ENCODE measurements around the gene VPS51. TPM values are rescaled to one million over a fixed set of nuclear protein-coding genes. Genes with fewer than 3 reads are reported as not detected.

Gene VPS51
- total and polyA plus RNA-seq, 10 of the 15 experiments (the other 5 are each of a cell fraction or from before 2014, with no cell fraction given): 1.5 to 279 (median 53.2) TPM

DNA sequence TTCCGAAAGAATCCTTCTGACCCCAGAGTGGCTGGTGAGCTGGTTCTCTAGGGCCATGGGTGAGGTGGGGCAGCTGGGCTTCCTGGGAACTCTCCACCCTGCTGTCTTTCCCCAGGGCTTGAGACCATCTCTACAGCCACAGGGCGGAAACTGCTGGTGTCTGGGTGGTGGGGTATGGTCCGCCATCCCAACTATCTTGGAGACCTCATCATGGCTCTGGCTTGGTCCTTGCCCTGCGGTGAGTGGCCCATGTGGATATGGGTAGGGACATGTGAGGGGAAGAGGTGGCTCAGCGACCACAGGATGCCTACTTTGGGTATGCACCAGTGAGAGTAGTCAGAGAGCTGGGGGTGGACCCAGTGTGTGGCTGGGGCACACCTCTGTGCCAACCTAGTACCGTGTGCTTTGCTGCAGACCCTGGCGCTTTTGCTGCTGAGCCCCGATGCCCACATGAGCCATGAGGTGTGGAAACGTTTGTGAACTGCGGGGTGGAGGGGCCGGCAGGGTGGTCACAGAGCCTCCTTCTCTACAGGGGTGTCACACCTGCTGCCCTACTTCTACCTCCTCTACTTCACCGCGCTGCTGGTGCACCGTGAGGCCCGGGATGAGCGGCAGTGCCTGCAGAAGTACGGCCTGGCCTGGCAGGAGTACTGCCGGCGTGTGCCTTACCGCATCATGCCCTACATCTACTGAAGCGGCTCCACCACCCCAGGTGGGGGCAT lies 19.5 kb downstream of the VPS51 start:
- Histone ChIP-seq H3K4me2 (ENCODE audit: control insufficient read depth, insufficient read depth) (peak overlapping the region; percentile 90; the same call in 1 of the 2 replicates), H3K79me2 (ENCODE audit: control insufficient read depth, insufficient read depth, low read length) (peaks cover 28% of the 10 kb centered on the region), H3K4me1 (ENCODE audit: control insufficient read depth, insufficient read depth, low read length) (peaks cover 32% of the 10 kb centered on the region), H3K27me3 (replicated peaks in 1 of 2; ENCODE audit: control insufficient read depth in 2 of 2, insufficient read depth in 2 of 2, low read length in 1 of 2) (no peaks in the 10 kb centered on the region), H3K27ac (ENCODE audit: control insufficient read depth, insufficient read depth) (no peak overlapping the region), H3K9ac (ENCODE audit: control insufficient read depth, insufficient read depth, low read length) (no peak overlapping the region), H4K20me1 (ENCODE audit: control insufficient read depth, insufficient read depth) (no peaks in the 10 kb centered on the region; the same call in 1 of the 2 replicates), H3K9me3 (replicated peaks; ENCODE audit: control insufficient read depth, insufficient read depth, low read length) (no peaks in the 10 kb centered on the region), H3K36me3 (ENCODE audit: control insufficient read depth in 2 of 2, insufficient read depth in 2 of 2, low read length in 1 of 2) (peaks cover 8 to 23% of the 10 kb centered on the region in 2 experiments), H3K4me3 (no peak overlapping the region), H2AFZ (ENCODE audit: control insufficient read depth, low read depth, low read length) (no peak overlapping the region)
- RAD21 ChIA-PET (ENCODE audit: unreplicated experiment): no interaction called here
- POLR2A ChIA-PET: interaction anchor here (0.6 kb wide), 1 partner anchor 356 kb away, joined by 3 read pairs; no protein-coding TSS in a partner anchor
- CTCF ChIA-PET: interaction anchor here (0.6 to 1.3 kb wide), 5 partner anchors 17 to 222 kb away, joined by 3 to 5 read pairs (median 3); partner anchors contain the start of genes ARL2 and PPP2R5B
- in situ Hi-C loops (cut with MboI): no loop called here
- BruUV-seq (replicated peaks): no TSS peak
- no peak for TF ChIP-seq PML (IDR thresholded peaks at IDR 0.05; ENCODE audit: low read length)
- peak; percentile 69 for TF ChIP-seq POLR2A (IDR thresholded peaks at IDR 0.05; ENCODE audit: low read depth, low read length)
- WGBS (ENCODE audit: insufficient coverage, insufficient replicate concordance, low lambda C conversion rate, missing lambda C conversion rate): 92% methylated on average over 21 of the region's 21 CpGs
- ATAC-seq (no peak), FAIRE-seq (no peak), DNase-seq (ENCODE audit: low read depth, low spot score) (no peak)
- SMC1A ChIA-PET (ENCODE audit: uncharacterized antibody, unreplicated experiment): no interaction called here
- intact Hi-C loops (cut with micrococcal nuclease; ENCODE audit: unreplicated experiment): loop anchor here (2.0 to 10.0 kb wide), 4 partner anchors 75 to 341 kb away; partner anchors contain the start of genes DPF2, SAC3D1 and SF1

DNA sequence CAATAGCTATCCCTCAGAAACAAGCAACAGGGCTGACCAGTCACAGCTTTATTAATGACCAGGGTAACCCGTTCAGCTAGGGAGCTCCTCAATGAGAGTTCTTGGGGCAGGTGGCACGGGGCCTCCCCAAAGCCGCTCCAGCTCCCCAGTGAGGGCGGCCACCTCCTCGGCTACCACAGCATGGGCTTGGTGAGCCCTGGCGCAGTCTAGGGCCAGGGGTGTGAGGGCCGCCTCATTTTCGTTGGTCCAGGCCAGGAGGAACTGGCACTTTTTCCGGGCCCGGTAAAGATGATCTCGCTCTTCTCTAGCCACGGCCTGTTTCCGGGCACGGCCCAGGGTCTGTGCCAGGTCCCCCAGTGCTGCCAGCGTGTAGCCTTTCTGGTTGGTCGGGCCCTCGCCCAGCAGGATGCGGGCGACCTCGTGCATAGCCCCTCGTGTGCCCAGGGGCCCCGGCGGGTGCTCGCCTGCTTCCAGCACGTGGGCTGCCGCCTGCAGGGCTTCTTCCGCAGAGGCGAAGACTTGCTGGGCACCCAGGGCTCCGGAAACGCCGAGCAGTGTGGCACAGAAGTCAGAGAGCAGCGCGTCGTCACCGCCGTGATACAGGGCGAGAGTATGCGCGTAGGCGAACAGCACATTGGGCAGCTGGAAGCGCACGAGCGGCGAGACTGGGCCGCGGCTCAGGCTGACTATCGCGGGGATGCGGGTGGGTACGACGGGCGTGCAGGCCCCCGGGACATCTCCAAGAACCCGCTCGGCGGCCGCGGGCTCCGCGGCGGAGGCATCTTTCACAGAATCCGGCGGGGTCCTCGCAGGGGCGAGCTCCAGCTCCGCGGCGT lies 20.6 kb downstream of the VPS51 start:
- in situ Hi-C loops (cut with MboI): no loop called here
- Histone ChIP-seq H3K27ac (ENCODE audit: control insufficient read depth, insufficient read depth) (peak overlapping the region; percentile 68), H2AFZ (ENCODE audit: control insufficient read depth, low read depth, low read length) (no peak overlapping the region; the same call in 1 of the 2 replicates), H3K9ac (ENCODE audit: control insufficient read depth, insufficient read depth, low read length) (peak overlapping the region; percentile 75), H3K27me3 (replicated peaks in 1 of 2; ENCODE audit: control insufficient read depth in 2 of 2, insufficient read depth in 2 of 2, low read length in 1 of 2) (no peaks in the 10 kb centered on the region), H3K4me3 (peak overlapping the region; percentile 76), H3K4me1 (ENCODE audit: control insufficient read depth, insufficient read depth, low read length) (peaks cover 29% of the 10 kb centered on the region), H3K36me3 (ENCODE audit: control insufficient read depth in 2 of 2, insufficient read depth in 2 of 2, low read length in 1 of 2) (peaks cover 9 to 19% of the 10 kb centered on the region in 2 experiments), H3K9me3 (replicated peaks; ENCODE audit: control insufficient read depth, insufficient read depth, low read length) (no peaks in the 10 kb centered on the region), H4K20me1 (ENCODE audit: control insufficient read depth, insufficient read depth) (no peaks in the 10 kb centered on the region; the same call in 1 of the 2 replicates), H3K79me2 (ENCODE audit: control insufficient read depth, insufficient read depth, low read length) (peaks cover 39% of the 10 kb centered on the region), H3K4me2 (ENCODE audit: control insufficient read depth, insufficient read depth) (peak overlapping the region; percentile 90)
- DNase-seq (ENCODE audit: low read depth, low spot score) (no peak), FAIRE-seq (no peak), ATAC-seq (no peak)
- BruUV-seq (replicated peaks): no TSS peak
- intact Hi-C loops (cut with micrococcal nuclease; ENCODE audit: unreplicated experiment): loop anchor here (1.0 to 10.0 kb wide), 5 partner anchors 76 to 342 kb away; partner anchors contain the start of genes DPF2, SAC3D1 and SF1
- 20% methylated on average over 67 of the region's 68 CpGs for WGBS (ENCODE audit: insufficient coverage, insufficient replicate concordance, low lambda C conversion rate, missing lambda C conversion rate)
- RAD21 ChIA-PET (ENCODE audit: unreplicated experiment): interaction anchor here (0.7 to 2.3 kb wide), 7 partner anchors 18 to 338 kb away, joined by 3 to 12 read pairs (median 5); partner anchors contain the start of genes CAPN1, SF1 and SYVN1
- CTCF ChIA-PET: interaction anchor here (0.8 to 3.5 kb wide), 17 partner anchors 13 to 338 kb away, joined by 3 to 37 read pairs (median 5); partner anchors contain the start of genes ARL2, CAPN1, PPP2R5B and SF1
- SMC1A ChIA-PET (ENCODE audit: uncharacterized antibody, unreplicated experiment): interaction anchor here (1.0 to 2.8 kb wide), 6 partner anchors 17 to 269 kb away, joined by 3 to 11 read pairs (median 7); partner anchors contain the start of genes ARL2 and SYVN1
- POLR2A ChIA-PET: interaction anchor here (1.0 to 1.5 kb wide), 4 partner anchors 9 to 66 kb away, joined by 3 to 7 read pairs (median 5); partner anchors contain the start of genes CAPN1 and SYVN1
- TF ChIP-seq, protein P1, sequence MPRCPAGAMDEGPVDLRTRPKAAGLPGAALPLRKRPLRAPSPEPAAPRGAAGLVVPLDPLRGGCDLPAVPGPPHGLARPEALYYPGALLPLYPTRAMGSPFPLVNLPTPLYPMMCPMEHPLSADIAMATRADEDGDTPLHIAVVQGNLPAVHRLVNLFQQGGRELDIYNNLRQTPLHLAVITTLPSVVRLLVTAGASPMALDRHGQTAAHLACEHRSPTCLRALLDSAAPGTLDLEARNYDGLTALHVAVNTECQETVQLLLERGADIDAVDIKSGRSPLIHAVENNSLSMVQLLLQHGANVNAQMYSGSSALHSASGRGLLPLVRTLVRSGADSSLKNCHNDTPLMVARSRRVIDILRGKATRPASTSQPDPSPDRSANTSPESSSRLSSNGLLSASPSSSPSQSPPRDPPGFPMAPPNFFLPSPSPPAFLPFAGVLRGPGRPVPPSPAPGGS (IDR thresholded peaks at IDR 0.05; ENCODE audit: borderline replicate concordance, insufficient read depth, low read depth, low read length, poor library complexity, severe bottlenecking): peak; percentile 9
- peak; percentile 0; the same call in 1 of the 2 replicates for TF ChIP-seq POLR2A (IDR thresholded peaks at IDR 0.05; ENCODE audit: low read depth, low read length)
- TF ChIP-seq CHD2 (IDR thresholded peaks at IDR 0.05; ENCODE audit: borderline replicate concordance, low read depth, low read length): no peak

Measured in GM12878 (cell line).